Measurements from ENCODE around the gene CREBBP.

GRCh38 chr16:3824121-3824795, 56.3 kb downstream of the CREBBP start:
- TF ChIP-seq CREB1 (IDR thresholded peaks at IDR 0.05) (no peak), CREB1 (CRISPR knock-in tag; IDR thresholded peaks at IDR 0.05) (no peak), TEAD1 (CRISPR knock-in tag; IDR thresholded peaks at IDR 0.05) (no peak), ARID4B (CRISPR knock-in tag; IDR thresholded peaks at IDR 0.05) (no peak), RAD21 (CRISPR knock-in tag; conservative IDR thresholded peaks at IDR 0.05 in 1 of 2, IDR thresholded peaks at IDR 0.05 in 1 of 2) (no peak), CTCF (IDR thresholded peaks at IDR 0.05 in 2 of 3, conservative IDR thresholded peaks at IDR 0.05 in 1 of 3; ENCODE audit: insufficient read depth in 2 of 3, low read depth in 1 of 3, low read length in 3 of 3) (no peak), USF1 (CRISPR knock-in tag; IDR thresholded peaks at IDR 0.05) (no peak)

Data from K562 (cell line).